ENCODE data around the gene NFKBIB. TPM values are rescaled to one million over a fixed set of nuclear protein-coding genes. Genes with fewer than 3 reads are reported as not detected.

Gene NFKBIB
- total and polyA plus RNA-seq, 7 donors, result 21.9 to 109 (median 41.0) TPM

- H3K36me3 ChIP-seq (ENCODE audit: insufficient read depth in 1 of 2, low read depth in 1 of 2), result peaks cover 2 to 26% of the 10 kb centered on the region in 2 donors
- no peaks in the 10 kb centered on the region for H3K27me3 ChIP-seq (ENCODE audit: insufficient read depth in 3 of 3, low read length in 2 of 3)
- 77 to 82% (median 78%) methylated on average over 12 of the region's 12 CpGs for WGBS, 3 donors
- H3K4me1 ChIP-seq, result no peaks in the 10 kb centered on the region
- no peak for ATAC-seq
- no peaks in the 10 kb centered on the region for H3K9me3 ChIP-seq
- no peak overlapping the region for H3K27ac ChIP-seq
- intact Hi-C loops (cut with DNase I), result no loop called here
- peak in 1 of 2 donors; percentile 26 for DNase-seq
- no peak overlapping the region for H3K4me3 ChIP-seq
- TF ChIP-seq CTCF (IDR thresholded peaks at IDR 0.05), result no peak
Observed at GRCh38 chr19:38912600-38913514, 13.1 kb downstream of the NFKBIB start.

- Histone ChIP-seq H3K27me3 (ENCODE audit: insufficient read depth in 3 of 3, low read length in 2 of 3) (no peaks in the 10 kb centered on the region), H3K36me3 (ENCODE audit: insufficient read depth in 1 of 2, low read depth in 1 of 2) (peaks cover 2 to 17% of the 10 kb centered on the region in 2 donors), H3K4me3 (no peak overlapping the region), H3K9me3 (no peaks in the 10 kb centered on the region), H3K27ac (no peak overlapping the region), H3K4me1 (no peaks in the 10 kb centered on the region)
- intact Hi-C loops (cut with DNase I), result no loop called here
- no peak for ATAC-seq
- DNase-seq, result peak in 1 of 2 donors; percentile 14
- TF ChIP-seq CTCF (IDR thresholded peaks at IDR 0.05), result no peak
- 92 to 95% (median 94%) methylated on average over 8 of the region's 8 CpGs for WGBS, 3 donors
Observed at GRCh38 chr19:38913958-38914357, 14.2 kb downstream of the NFKBIB start.

GRCh38 chr19:38915329-38916321 is 15.9 kb downstream of the NFKBIB start:
- ATAC-seq (no peak), DNase-seq (no peak)
- no peak for TF ChIP-seq CTCF (IDR thresholded peaks at IDR 0.05)
- intact Hi-C loops (cut with DNase I), result no loop called here
- WGBS, 3 donors, result 91 to 94% (median 93%) methylated on average over 42 to 44 of the region's 44 CpGs
- no peaks in the 10 kb centered on the region for H3K27me3 ChIP-seq (ENCODE audit: insufficient read depth in 3 of 3, low read length in 2 of 3)
- no peak overlapping the region for H3K4me3 ChIP-seq
- H3K9me3 ChIP-seq, result no peaks in the 10 kb centered on the region
- H3K27ac ChIP-seq, result no peak overlapping the region
- peaks cover 2 to 19% of the 10 kb centered on the region in 2 donors for H3K36me3 ChIP-seq (ENCODE audit: insufficient read depth in 1 of 2, low read depth in 1 of 2)
- H3K4me1 ChIP-seq, result no peaks in the 10 kb centered on the region

GRCh38 chr19:38917516-38917915 is 17.7 kb downstream of the NFKBIB start:
- no peaks in the 10 kb centered on the region for H3K4me1 ChIP-seq
- DNase-seq (no peak), ATAC-seq (no peak)
- no peak overlapping the region for H3K27ac ChIP-seq
- TF ChIP-seq CTCF (IDR thresholded peaks at IDR 0.05), result no peak
- no peaks in the 10 kb centered on the region for H3K27me3 ChIP-seq (ENCODE audit: insufficient read depth in 3 of 3, low read length in 2 of 3)
- intact Hi-C loops (cut with DNase I), result no loop called here
- H3K36me3 ChIP-seq (ENCODE audit: insufficient read depth in 1 of 2, low read depth in 1 of 2), result peaks cover 2 to 34% of the 10 kb centered on the region in 2 donors
- H3K9me3 ChIP-seq, result no peaks in the 10 kb centered on the region
- WGBS, 3 donors, result 72 to 80% (median 80%) methylated on average over 9 of the region's 9 CpGs
- H3K4me3 ChIP-seq, result no peak overlapping the region

All from psoas muscle (tissue), 8 donors.